Mesothelial cell of epicardium (in vitro differentiated cells): ENCODE measurements around the gene CLSTN3. TPM values are rescaled to one million over a fixed set of nuclear protein-coding genes. Genes with fewer than 3 reads are reported as not detected.
"Not testable (repeated sequence)": the region's sequence is repeated elsewhere in the genome, so short reads cannot be mapped to it uniquely, and the experiment has no call there.

ENCODE experiments used
- DNase-seq, 2 experiments: peaks; one replicate each; pipeline ENCODE4 v3.0.0; 2021; ENCODE audit warnings: low spot score in 2 of 2; ENCODE audit not compliant: unreplicated experiment in 2 of 2
- H3K27ac Mint-ChIP-seq: 2 replicates; pipeline ENCODE4 v1.8.0; 2021; ENCODE audit warnings: mixed read lengths
- H3K27me3 Mint-ChIP-seq: 2 replicates; pipeline ENCODE4 v1.8.0; 2021; ENCODE audit warnings: low read depth, mixed read lengths
- H3K36me3 Mint-ChIP-seq: 2 replicates; pipeline ENCODE4 v1.8.0; 2021; ENCODE audit warnings: mixed read lengths
- H3K4me1 Mint-ChIP-seq: 2 replicates; pipeline ENCODE4 v1.8.0; 2021; ENCODE audit warnings: mixed read lengths
- H3K4me3 Mint-ChIP-seq: 2 replicates; pipeline ENCODE4 v1.8.0; 2021; ENCODE audit warnings: mild to moderate bottlenecking, moderate library complexity, mixed read lengths
- H3K9me3 Mint-ChIP-seq: 2 replicates; pipeline ENCODE4 v1.8.0; 2021; ENCODE audit warnings: mixed read lengths
- CTCF ChIP-seq: fragments of 200-600 bp; sonication (generic); IDR thresholded peaks from one replicate; pipeline ENCODE4 v1.5.0; 2021; ENCODE audit warnings: antibody characterized with exemption; ENCODE audit not compliant: unreplicated experiment
- total RNA-seq: library from RNA; stranded (reverse); gene quantifications from 3 replicates; pipeline ENCODE4 v1.2.1, GENCODE V29; 2021

The CLSTN3 gene
- total RNA-seq, 1 donor from 2014 or later, result 81.1 TPM

DNA sequence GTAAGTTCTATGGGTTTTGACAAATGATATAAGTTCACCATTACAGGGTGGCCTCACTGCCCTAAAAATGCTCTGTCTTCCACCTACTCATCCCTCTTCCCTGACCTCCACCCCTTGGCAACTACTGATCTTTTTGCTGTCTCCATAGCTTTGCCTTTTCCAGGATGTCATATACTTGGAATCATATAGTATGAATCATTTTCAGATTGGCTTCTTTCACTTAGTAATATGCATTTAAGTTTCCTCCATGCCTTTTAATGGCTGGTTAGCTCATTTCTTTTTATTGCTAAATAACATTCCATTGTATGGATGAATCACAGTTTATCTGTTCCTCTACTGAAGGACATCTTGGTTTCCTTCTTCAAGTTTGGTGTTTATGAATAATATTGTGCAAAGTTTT, 45.3 kb downstream of the CLSTN3 start:
- no peak overlapping the region for H3K4me3 Mint-ChIP-seq
- DNase-seq, result no peak
- no peak overlapping the region for H3K27ac Mint-ChIP-seq
- no peaks in the 10 kb centered on the region for H3K36me3 Mint-ChIP-seq
- no peak for TF ChIP-seq CTCF
- peaks cover 48% of the 10 kb centered on the region for H3K9me3 Mint-ChIP-seq
- H3K4me1 Mint-ChIP-seq, result no peaks in the 10 kb centered on the region
- H3K27me3 Mint-ChIP-seq, result peaks cover 18% of the 10 kb centered on the region

DNA sequence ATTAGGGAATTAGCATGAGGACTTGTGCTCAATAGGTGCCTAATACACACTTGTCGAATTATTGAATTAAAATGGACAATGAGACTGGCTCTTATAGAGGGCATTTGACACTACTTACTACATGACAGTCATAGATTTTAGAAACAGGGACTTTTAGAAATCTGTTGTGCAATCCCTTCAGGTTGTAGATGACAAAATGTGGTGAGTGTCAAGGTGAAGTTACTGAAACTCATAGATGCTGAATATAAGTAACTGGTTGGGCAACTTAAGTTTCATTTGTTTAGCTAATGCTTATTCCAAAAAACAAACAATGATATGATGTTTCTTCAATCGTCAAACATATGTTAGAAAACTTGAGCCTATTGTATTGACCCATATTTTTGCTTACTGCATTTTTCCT, 46.4 kb downstream of the CLSTN3 start:
- Mint-ChIP-seq H3K27me3 (peaks cover 25% of the 10 kb centered on the region), H3K4me1 (no peaks in the 10 kb centered on the region), H3K9me3 (peaks cover 39% of the 10 kb centered on the region), H3K36me3 (no peaks in the 10 kb centered on the region), H3K4me3 (no peak overlapping the region), H3K27ac (no peak overlapping the region)
- no peak for DNase-seq
- TF ChIP-seq CTCF, result no peak

- Mint-ChIP-seq H3K9me3 (peaks cover 26% of the 10 kb centered on the region), H3K27me3 (peaks cover 34% of the 10 kb centered on the region)
These were observed 48.3 kb downstream of the CLSTN3 start for GRCh38 chr12:7178481-7178880.

DNA sequence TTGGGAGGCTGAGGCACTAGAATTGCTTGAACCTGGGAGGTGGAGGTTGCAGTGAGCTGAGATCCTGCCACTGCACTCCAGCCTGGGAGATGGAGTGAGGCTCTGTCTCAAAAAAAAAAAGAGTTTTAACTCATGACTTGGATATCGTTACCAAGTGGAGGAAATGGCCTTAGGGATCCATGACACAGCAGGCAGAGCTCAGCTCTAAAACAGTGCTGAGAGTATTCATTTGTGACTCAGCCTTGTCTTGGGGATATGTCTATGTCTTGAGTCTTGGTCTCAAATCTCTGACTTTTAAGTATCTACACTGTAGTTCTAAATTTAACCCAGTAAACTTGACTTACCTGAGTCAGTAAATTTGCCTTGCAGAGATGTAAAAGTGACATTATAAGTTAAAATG, 50.5 kb downstream of the CLSTN3 start:
- TF ChIP-seq CTCF, result no peak
- DNase-seq, result no peak
- Mint-ChIP-seq H3K27me3 (peaks cover 34% of the 10 kb centered on the region), H3K9me3 (peaks cover 15% of the 10 kb centered on the region), H3K4me3 (no peak overlapping the region), H3K36me3 (no peaks in the 10 kb centered on the region), H3K27ac (no peak overlapping the region), H3K4me1 (no peaks in the 10 kb centered on the region)

More at GRCh38 chr12:7178481-7178880, 48.3 kb downstream of the CLSTN3 start:
- TF ChIP-seq CTCF, result no peak
- H3K36me3 Mint-ChIP-seq, result no peaks in the 10 kb centered on the region
- no peak overlapping the region for H3K4me3 Mint-ChIP-seq
- no peak overlapping the region for H3K27ac Mint-ChIP-seq
- DNase-seq, result no peak
- H3K4me1 Mint-ChIP-seq, result no peaks in the 10 kb centered on the region

GRCh38 chr12:7186058-7186457, 55.9 kb downstream of the CLSTN3 start:
- H3K4me3 Mint-ChIP-seq, H3K9me3 Mint-ChIP-seq, DNase-seq, H3K36me3 Mint-ChIP-seq, H3K27ac Mint-ChIP-seq: not testable (repeated sequence)
- Mint-ChIP-seq H3K4me1 (peaks cover 19% of the 10 kb centered on the region), H3K27me3 (peaks cover 13% of the 10 kb centered on the region)

- H3K27ac Mint-ChIP-seq, result peak overlapping the region; percentile 92
- H3K9me3 Mint-ChIP-seq, result no peaks in the 10 kb centered on the region
- peak; percentile 10 for TF ChIP-seq CTCF
- peaks cover 10% of the 10 kb centered on the region for H3K36me3 Mint-ChIP-seq
- peak in 1 of 2 experiments; percentile 65 for DNase-seq
- no peaks in the 10 kb centered on the region for H3K27me3 Mint-ChIP-seq
- H3K4me1 Mint-ChIP-seq, result peaks cover 27% of the 10 kb centered on the region
- H3K4me3 Mint-ChIP-seq, result peak overlapping the region; percentile 93
These were observed 58.6 kb downstream of the CLSTN3 start for GRCh38 chr12:7188562-7189397.
